GF-D8 (cell line): Measurements from ENCODE around the gene ARFIP1.
"Not testable (repeated sequence)": the region's sequence is repeated elsewhere in the genome, so short reads cannot be mapped to it uniquely, and the experiment has no call there.

Source experiments
- DNase-seq: peaks from one replicate; lab custom pipeline; 2025; lab: John Stamatoyannopoulos, UW

The ARFIP1 gene

DNA sequence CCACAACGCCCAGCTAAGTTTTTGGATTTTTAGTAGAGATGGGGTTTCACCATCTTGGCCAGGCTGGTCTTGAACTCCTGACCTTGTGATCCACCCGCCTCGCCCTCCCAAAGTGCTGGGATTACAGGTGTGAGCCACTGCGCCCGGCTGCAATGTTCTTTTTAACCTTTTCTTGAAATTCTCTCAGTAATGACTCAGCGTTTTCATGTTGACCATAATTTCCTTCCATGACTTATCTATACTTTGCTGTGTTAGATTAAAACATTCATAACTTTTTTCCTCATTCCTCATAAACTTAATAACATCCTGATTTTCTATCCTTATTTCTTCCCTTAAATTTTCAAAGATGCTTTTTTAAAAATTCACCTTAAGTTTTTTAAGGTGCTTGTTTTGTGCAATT is 118.4 kb downstream of the ARFIP1 start:
- not testable (repeated sequence) for DNase-seq

DNA sequence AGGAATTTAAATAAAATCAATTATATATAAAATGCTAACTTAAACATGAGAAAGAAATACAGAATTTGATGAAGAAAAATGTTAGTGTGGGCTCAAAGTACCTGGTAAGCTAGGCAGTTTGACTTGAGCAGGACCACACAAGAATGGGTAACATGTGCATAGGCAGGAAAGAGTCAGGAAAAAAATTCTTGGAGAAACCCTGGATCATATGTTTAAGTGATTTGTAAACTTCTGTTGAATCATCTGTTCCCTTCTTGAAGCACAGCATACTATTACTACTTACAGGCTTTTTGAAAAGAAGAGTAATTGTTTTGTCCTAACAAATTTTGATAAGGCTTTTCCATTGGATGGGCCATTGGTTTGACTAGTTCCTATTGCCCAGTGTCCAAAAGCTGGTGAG is 118.9 kb downstream of the ARFIP1 start:
- no peak for DNase-seq

DNA sequence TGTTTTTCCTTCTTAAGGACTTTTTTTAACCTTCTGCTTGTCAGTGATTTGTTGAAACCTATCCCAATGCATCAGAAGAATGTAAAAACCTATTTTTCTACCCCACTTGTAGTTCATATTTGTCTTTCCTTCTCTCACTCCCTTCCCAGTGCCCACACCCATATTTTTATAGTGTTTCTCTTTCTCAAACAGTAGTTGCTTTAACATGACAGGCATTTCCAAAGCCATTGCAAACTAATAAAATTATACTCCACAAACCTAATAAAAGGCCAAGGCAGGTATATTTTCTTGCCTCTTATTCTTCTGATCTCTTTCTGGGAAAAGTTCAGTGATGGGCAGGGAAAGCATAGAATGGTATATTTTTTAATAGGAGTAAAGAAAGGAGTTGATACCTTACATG is 120.6 kb downstream of the ARFIP1 start:
- no peak for DNase-seq

DNA sequence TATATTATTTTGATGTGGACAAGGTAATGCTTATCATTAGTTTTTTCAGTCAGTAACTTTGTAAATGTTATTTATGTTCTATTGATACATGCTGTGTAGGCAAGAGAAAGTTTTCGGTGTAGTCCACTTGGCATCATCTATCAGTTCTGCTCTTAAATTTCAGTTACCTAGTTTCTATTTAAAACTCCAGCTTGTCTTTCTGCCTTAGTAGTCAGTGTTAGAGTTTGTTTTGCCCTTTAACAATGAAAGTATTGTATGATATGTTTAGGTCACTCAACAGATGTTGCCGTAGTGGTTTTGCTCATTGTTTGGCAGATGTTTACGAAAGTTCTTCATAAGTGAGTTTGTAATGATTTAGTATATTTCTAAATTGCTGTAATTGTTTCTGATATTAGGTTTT is 121.5 kb downstream of the ARFIP1 start:
- no peak for DNase-seq

DNA sequence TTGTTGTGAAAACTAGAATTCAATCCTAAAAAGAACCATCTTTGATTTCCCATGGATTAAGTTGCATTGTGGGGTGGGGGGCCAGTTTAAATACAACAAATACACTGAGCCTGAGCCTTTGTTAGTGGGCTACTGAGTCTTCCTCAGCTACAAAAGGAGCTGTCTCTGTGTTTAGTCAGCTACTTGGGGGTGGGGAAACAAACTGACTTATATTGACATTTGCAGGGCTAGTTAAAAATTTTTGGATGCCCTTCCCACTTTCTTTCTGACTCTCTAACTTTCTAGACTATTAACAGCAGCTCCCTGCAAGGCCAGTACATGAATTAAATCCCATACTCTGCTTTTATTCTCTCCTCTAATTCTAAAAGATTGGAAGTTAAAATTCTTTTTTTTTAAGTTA is 123.9 kb downstream of the ARFIP1 start:
- DNase-seq = no peak

DNA sequence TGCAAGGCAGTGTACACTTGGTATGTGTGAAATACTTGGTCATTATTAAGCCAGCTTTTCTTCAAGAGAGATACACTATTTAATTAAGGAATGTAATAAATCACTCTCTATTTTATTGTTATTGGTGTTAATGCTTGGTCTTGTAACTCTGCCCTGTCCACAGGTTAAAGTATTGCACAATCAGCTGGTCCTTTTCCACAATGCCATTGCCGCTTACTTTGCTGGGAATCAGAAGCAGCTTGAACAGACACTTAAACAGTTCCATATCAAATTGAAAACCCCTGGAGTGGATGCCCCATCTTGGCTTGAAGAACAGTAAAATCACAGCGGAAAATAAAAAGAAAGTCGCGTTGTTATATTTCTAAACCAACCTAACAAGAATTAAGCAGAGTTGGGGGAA is 130.1 kb downstream of the ARFIP1 start:
- no peak for DNase-seq

DNA sequence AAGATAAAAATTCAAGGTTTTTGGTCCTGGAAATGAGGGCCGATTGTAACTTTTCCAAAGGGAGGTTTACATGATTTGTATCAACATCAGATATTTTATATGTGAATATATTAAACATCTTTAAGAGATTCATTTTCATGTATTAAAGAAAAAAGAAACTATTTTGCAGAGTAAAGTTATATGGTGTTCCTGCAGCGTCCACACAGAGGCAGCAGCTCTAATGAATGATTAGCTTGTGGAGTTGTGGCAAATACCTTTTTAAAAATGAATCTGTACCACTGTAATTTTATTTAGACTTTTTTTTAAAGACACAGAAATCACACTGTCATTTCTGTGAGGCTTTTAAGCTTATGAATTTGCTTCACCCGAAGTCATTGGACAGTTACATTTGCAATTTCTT is 130.8 kb downstream of the ARFIP1 start:
- no peak for DNase-seq

DNA sequence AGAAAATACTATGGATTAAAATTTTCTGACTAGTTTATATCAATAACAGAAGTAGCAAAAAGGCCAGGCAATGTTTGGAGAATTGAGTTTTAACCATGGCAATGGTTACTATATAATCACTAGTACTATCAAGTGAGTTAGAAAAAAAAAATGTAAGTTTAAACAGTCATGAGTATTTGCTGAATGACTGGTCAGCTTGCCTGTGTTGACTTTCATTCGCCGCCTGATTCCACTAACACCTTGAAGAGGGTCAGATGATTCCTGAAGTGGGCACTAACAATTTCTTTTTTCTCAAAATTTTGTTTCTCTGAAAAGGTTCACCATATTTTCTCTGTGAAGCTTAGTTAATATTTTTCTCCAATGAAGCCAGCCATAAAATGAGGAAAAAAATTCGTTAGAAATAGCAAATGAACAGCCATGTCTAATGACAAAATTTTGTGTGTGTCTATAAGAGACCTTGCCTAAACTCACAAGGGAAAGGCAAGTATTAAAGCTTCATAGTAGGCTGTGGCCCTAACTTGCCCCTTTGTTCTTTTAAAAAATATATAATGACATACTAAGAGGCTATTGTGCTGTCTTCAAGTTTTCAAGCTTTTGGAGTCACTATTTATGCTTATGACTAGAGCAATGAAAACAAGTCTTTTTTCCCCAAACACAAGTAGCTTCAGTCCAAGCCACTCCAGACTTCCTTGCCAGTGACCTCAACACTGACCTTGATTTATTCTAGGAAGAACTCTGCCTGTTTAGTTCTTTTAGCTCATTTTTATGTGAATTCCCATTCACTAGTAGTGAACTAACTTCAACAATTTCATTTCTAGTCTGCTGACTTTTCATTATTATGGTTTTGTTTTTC is 138.0 kb downstream of the ARFIP1 start:
- no peak for DNase-seq

DNA sequence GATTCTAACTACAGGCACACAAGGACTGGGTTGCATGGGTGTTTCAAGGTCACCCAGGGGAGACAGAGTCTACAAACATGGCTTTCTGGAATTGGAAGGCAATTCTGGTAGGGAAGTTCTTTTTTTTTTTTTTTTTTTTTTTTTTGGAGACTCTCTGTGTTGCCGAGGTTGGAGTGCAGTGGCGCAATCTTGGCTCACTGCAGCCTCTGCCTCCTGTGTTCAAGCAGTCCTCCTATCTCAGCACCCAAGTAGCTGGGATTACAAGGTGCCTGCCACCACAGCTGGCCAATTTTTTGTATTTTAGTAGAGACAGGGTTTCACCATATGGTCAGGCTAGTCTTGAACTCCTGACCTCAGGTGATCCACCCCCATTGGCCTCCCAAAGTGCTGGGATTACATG is 140.1 kb downstream of the ARFIP1 start:
- DNase-seq = no peak

DNA sequence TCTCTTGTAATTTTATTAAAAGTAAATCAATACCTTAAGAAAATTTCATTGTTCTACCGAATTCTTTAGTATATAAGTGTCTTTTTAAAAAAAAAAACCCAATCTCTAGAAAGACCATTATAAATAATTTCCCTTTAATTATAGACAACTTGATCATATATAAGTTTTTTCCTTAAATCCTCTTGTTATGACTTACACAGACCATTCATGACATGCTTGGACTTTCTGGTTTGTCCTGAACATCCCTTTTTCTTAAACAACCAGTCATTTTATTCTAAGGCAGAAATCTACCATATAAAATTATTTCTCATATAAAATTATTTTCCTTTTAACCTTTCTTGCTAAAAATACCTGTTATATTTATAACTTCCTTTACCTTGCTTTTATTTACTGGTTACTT is 141.0 kb downstream of the ARFIP1 start:
- DNase-seq = no peak

DNA sequence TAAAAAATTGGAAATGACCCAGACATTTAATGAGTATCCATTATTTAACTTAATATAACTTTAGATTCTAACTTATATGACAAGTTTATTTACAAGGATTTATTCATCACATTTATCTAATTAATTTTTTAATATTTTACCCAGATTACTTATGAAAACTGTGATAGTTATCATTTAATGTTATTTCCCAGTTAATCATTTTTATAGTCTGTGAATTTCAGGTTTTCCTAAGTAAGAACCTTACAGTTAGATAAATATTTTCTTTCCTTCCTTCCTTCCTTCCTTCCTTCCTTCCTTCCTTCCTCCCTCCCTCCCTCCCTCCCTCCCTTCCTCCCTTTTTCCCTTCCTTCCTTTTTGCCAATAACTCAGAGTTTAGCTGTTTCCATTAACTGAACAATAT is 141.5 kb downstream of the ARFIP1 start:
- DNase-seq = no peak

DNA sequence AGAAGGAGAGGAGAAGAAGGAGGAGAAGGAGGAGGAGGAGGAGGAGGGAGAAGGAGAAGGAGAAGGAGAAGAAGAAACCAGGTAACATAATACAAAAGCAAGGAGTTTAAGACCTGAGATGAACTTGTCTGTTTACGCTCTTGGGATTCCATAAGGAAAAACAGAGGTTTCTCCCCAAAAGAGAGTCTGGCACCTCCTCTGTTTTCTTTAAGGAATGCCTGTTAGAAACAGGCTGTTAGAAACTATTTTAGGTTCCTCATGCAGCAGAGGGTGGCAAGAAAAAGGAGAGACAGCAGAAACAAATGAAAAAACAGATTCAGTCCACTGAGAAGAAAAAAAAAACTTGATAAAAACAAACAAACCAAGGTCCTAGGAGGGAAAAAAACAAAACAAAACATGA is 146.1 kb downstream of the ARFIP1 start:
- no peak for DNase-seq

DNA sequence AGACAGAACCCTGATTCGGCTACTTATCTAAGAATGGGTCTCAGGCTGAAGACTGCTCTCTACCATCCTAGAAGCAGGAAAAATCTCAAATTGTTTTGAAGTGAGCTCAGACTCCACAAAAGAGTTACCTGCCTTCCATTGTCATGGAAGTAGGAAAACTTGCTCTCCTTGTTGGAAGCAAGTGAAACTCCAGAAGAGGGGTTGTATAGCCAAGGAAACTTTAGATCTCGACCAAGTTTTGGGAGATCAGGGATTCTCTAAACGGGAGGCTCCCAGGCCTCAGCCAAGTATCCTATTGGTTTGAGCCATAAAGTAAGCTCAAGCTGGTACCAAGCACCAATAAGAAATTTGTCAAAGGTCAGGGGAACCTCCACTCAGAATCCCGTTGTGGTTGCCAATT is 147.2 kb downstream of the ARFIP1 start:
- no peak for DNase-seq

DNA sequence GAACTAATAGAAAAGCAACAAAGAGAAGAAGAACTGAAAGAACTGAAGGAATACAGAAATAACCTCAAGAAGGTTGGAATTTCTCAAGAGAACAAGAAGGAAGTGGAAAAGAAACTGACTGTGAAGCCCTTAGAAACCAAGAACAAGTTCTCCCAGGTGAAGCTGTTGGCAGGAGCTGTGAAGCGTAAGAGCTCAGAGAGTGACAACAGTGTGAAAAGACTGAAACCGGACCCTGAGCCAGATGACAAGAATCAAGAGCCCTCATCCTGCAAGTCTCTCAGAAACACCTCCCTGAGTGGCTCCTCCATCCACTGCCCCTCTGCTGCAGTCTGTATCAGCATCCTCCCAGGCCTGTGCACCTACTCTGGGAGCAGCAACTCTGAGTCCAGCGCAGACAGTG is 148.0 kb downstream of the ARFIP1 start:
- no peak for DNase-seq

DNA sequence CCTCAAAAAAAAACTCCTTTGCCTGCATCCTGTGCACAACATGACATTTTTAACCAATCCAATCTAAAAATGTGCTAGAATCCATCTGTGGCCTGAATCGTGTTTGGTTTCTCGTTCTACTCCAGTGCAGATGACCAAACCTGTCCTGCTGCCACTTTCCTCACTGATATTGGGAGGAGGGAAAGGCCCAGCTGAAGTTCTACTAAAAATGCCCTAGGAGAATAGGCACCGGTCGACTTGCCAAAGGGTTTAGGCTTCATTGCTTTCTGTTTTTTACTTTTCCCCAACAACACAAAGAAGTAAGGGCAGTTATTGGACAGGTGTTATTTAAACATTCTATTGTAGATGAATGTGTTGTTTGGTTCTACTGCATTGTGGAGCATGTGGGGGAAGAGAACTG is 148.5 kb downstream of the ARFIP1 start:
- DNase-seq = no peak

DNA sequence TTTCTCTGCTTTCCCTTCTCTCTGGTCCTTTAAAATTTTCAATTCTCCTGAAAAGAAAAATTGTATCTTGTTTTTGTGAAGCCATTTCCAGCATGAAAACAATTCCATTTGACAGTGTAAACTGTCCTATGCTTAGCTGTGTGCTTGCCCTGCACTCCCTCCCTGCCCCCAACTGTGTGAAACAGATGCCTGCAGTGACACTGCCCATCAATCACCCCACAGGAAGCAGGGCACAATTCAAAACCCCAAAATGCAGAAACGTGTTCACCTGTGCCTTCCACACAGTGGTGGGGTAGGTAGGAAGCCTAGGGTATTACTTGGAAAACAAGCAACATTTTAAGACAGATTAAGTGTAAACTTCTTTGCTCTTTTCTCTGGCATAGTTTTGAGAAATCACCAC is 150.1 kb downstream of the ARFIP1 start:
- DNase-seq = no peak

DNA sequence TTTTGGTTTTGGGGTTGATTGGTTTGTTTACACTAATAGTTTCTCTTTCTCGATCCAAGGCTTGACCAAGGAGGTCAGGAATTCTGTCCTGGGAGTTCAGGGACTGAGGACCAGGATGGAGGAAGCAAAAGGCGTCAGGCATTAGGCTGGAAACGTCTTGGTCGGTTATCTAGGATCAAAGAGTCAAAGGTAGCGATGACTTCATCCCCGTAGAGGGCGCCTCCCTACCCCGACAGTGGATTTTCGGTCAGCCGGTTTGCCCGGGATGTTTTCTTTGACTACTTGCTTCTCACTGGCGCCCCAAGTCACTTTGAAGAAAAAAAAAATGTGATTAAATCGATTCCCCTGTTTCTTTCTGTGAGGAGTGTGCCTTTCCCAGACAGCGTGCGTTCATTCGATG is 155.4 kb downstream of the ARFIP1 start:
- no peak for DNase-seq

DNA sequence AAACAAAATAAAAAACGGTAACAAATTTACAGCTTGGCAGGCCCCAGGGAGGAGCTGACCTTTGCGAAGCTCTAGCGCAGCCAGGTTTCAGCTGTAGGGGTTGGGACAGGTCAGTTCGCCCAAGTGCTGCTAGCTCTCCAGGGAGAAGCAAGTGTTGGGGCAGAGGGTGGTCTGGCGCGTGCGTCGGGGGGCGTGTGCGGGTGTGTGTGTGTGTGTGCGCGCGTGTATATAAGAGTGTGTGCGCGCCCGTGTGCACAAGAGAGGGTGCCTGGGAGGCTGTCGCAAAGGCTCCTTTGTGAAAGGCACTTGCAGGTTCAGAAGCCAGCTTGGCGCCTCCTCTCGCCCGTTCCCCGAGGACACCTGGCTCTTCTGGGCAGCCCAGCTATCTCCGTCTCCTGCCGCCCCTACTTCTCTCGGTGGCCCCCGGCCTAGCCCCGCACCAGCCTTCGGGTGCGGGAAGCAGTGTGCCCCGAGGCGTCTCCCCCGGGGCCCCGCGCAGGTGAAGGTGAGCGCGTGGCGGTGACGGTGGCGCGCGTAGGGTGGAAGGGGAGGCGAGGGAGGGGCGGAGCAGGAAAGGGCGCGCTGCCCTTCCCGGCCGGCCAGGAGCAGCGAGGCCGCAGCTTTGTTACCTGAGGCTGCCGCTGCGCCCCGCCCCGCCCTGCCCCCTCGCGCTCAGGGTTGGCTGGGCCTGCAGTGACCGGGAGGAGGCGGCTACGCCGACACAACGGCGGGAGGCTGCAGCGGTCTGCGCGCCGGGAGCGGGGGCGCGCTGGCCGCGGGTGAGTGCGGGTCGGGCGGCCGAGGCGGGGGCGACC is 156.1 kb downstream of the ARFIP1 start, which contains the start of gene FHDC1:
Gene FHDC1 (plus strand): TSS at position 693 of the 815 bp plus-strand sequence. CDS start 6,735 bp downstream, outside the sequence.
- DNase-seq = no peak

DNA sequence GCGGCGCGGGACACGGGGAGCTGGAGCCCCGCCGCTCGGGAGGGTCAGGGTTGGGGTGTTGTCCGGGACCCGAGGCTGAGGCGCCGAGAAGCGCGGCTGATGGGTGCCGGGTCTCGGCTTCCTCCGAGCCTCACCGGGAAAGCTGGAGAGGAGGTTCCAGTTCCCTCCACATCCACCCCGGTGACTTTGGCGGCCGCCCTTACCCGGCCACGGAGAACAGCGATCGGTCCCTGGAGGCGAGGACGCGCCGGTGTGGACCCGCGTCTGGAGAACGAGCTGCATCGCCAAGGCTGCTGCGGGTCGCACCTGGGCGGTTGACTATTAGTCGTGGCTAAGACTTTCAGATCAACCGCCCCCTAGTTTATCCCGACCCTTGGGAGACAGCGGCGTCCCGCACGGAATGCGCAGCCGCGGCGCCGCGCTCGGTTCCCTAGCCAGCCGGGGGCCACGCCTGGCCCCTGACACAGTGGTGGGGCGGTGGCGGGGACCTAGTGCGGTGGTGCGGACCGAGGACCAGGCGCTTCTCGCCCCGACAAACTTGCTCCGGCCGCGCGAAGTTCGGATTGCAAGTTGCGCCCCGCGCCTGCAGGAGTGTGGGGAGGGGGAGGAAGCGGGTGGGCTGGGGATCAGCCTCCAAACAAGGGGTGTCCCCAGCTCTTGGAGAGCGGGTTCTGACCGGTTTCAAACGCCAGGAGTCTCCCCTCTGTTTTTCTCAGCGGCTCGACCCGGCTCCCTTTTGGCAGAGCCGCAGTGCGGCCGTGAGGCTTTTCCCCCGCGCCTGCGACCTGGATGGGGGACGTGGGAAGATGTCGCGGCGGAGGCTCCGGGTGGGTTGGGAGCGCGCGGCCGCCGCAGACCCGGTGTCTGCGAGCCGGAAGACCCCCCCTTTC is 156.9 kb downstream of the ARFIP1 start:
- DNase-seq = no peak

DNA sequence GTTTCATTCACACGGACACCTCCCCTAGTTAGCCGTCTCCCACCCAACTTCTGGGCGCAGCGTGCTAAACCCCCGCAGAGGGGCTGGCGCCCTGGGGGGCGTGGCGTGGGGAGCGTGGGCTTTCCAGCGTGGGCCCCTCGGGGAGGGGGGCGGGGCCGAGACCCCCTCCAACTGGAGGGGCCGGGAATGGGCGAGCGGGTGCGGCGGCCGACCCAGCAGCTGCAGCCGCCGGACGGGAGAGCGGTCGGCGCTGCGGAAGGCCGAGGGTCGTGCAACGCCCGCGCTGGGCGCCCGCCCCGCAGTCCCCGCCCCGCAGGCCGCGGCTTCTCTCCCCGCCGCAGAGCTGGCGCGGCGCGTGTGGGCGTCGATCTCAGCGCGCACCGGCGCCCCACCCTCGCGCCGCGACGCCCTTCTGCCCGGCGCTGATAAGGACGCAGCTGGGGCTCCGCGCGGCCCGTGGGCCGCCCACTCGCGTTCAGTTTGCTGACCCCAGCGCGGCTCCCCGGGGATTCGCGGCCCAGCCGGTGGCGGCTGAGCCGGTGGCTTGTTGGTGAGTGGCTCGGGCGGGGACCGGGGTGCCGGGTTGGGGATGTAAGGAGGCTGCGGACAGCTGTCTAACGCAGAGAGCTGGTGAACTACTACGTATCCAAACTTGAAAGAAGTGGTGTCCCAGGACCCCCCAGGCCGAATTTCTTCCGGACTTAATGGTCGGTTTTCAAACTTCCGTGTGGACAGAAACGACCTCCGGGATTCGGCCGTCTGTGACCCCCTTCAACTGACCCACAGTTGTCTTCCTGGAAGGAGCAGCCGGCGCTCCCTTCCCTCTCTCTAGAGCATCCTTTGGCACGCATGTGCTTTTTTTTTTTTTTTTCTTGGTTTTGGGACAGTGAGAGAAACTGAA is 157.8 kb downstream of the ARFIP1 start:
- DNase-seq = no peak
